Right forelimb (tissue), 1 donor: ENCODE measurements around the gene CHMP3.
A peak's percentile ranks its signal among the peaks of the same experiment; 100 is the strongest.
"Not testable (repeated sequence)": the region's sequence is repeated elsewhere in the genome, so short reads cannot be mapped to it uniquely, and the experiment has no call there.

Source experiments
- DNase-seq: peaks from one replicate; pipeline ENCODE4 v3.0.0-alpha.2; 2018

The CHMP3 gene

GRCh38 chr2:86500325-86501083, 62.7 kb downstream of the CHMP3 start:
- no peak for DNase-seq

DNA sequence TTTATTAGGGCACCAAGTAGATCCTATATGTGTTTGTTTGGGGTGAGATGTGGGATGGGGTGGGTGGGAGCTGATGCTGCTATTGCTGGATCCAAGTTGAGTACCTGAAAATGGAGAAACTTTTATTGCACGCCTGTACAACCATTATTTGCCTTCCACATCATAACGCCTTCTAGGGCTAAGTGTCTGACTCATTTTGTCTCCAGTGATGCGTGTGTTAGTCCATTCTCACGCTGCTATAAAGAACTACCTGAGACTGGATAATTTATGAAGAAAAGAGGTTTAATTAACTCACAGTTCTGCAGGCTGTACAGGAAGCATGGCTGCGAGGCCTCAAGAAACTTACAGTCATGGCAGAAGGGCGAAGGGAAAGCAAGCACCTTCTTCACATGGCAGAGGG, 63.9 kb downstream of the CHMP3 start:
- DNase-seq = no peak

DNA sequence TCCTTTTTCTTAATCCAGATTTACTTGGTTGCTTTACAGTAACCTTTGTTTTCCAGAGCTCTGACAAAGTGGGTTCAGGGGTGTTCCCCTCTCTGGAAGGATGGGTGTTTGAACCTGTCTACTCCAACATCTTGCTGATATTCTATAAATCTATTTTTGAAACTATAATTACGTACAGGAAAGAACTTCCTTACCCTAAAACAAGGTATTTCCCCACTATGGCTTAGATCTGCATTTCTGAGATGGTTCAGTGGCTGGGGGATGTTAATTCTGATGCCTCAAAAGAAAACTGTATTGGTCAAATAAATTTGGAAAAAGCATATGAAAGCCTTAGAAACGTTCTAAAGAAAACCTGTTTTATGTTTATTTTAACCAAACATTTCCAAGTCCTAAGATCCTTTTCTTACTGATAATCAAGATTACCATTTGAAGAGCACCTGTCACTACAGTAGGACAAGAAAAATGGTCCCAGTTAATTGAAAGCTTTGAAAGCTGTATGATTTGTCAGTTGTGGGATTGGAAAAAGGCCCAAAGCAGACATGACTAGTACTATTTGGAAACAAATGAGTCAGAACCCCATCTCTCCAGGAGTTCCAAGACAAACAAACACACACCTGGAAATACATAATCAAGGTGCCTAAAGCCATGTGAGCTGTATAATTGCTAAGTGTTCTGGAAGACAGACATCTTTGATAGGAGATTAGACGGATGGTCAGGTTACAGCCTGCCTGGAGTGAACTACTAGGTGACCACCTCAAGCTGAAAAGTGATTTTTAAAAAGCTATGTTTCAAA, 64.6 kb downstream of the CHMP3 start:
- DNase-seq = no peak

DNA sequence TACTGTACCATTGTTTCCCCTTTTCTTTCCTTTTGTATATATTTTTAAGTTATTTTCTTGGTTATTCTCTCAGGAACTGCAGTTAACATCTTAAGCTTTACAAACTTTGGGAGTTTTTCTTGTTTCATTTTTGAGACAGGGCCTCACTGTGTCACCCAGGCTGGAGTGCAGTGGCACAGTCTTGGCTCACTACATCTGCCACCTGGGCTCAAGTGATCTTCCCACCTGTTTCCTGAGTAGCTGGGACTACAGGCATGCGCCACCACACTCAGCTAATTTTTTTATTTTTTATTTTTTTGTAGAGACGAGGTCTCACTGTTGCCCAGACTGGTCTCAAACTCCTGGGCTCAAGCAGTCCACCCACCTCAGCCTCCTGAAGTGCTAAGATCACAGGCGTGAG, 66.9 kb downstream of the CHMP3 start:
- DNase-seq = not testable (repeated sequence)

GRCh38 chr2:86492048-86492453, 71.2 kb downstream of the CHMP3 start:
- no peak for DNase-seq

- no peak for DNase-seq
Observed at GRCh38 chr2:86491088-86491487, 72.2 kb downstream of the CHMP3 start.

GRCh38 chr2:86490245-86490644, 73.0 kb downstream of the CHMP3 start:
- no peak for DNase-seq

- no peak for DNase-seq
Observed at GRCh38 chr2:86489542-86489941, 73.7 kb downstream of the CHMP3 start.

GRCh38 chr2:86488561-86489250, 74.5 kb downstream of the CHMP3 start:
- no peak for DNase-seq

- no peak for DNase-seq
Observed at GRCh38 chr2:86487062-86487461, 76.2 kb downstream of the CHMP3 start.

- no peak for DNase-seq
Observed at GRCh38 chr2:86485802-86486201, 77.4 kb downstream of the CHMP3 start.

- no peak for DNase-seq
Observed at GRCh38 chr2:86485103-86485502, 78.1 kb downstream of the CHMP3 start.

GRCh38 chr2:86484385-86484784, 78.9 kb downstream of the CHMP3 start:
- no peak for DNase-seq

- no peak for DNase-seq
Observed at GRCh38 chr2:86482034-86482433, 81.2 kb downstream of the CHMP3 start.

GRCh38 chr2:86480105-86480504, 83.1 kb downstream of the CHMP3 start:
- peak; percentile 52 for DNase-seq

DNA sequence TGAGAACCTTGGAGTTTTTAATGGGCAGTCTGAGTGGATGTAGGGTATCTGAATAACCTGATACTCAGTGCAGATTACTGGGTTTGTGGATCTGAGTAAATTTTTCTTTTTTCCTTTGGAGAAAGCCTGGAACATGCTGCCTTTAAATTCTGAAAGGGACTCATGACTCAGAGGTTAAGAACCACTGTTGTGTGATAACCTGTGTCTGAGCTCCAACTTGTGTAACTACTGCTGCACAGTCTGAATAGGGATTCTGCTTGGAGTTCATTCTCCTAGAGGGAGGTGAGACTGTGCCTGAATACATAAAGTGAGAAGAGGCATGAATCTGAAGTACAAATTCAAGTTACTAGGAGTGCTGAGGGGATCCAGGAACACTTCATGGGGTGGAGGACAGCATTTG, 85.9 kb downstream of the CHMP3 start:
- no peak for DNase-seq

GRCh38 chr2:86476918-86477317, 86.3 kb downstream of the CHMP3 start:
- no peak for DNase-seq

DNA sequence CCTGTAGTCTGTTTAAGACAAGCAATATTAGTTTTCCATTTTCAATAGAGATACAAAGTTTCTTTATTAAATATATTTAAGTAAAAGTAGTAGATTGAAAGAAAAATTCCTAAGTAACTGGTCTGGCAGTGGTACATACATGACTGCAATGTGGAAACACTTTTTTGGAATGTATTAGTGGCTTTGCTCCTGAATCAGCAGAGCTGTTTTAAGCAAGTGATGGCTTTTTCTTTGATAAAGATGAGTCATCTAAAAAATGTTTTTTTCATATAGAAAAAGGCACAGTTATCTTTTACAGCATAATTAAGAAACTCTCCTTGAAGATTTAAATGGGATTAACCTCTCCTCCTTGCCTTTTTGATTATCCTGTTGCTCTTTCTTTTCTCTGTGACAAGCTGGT, 87.2 kb downstream of the CHMP3 start:
- DNase-seq = no peak

DNA sequence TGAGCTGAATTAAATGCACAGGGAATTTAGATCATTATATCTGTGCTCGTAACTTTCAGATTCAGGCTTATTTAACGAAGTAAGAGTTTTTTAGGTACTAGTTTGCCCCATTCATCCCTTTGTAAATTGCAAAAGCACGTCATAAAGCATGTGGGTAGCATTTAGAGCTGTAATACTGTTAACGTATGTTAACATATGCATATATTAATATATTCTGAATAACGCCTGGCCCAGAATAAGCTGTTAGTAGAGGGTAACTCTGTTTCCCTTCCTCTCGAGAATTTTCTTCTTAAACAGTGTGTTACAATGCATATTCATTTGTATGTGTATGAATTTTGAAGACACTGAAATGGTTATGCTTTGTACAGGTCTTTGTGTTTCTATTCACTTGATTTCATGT, 91.6 kb downstream of the CHMP3 start:
- DNase-seq = no peak

DNA sequence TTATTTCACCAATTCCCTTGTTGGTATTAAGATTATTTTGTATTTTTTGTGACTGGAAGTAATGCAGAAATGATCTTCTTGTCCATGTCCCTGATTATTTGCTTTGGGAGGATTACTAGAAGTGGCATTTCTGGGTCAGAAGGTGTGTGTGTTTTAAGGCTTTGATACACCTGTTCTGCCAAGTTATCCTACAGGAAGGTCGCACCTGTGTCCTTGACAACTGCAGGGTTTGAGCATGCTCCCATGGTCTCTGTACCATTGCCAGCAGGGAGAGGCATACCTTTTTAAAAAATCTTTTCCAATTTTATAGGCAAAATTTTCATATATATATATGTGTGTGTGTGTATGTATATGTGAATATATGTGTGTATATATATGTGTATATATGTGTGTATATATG, 92.4 kb downstream of the CHMP3 start:
- no peak for DNase-seq

- no peak for DNase-seq
Observed at GRCh38 chr2:86468162-86469033, 94.8 kb downstream of the CHMP3 start.

DNA sequence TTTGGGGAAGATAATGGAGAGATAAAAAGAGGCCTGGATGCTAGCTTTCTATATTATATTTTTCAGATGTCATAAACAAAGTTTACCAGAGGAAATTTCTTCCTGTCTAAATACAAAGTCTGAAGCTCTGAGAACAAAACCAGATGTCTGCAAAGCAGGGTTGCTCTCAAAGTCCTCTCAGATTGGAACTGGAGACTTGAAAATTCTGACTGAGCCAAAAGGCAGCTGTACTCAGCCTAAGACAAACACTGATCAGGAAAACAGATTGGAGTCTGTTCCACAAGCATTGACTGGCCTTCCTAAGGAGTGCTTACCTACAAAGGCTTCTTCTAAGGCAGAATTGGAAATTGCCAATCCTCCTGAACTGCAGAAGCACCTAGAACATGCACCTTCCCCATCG, 96.9 kb downstream of the CHMP3 start:
- no peak for DNase-seq

GRCh38 chr2:86464652-86465051, 98.6 kb downstream of the CHMP3 start:
- peak; percentile 60 for DNase-seq
